CD4-positive, alpha-beta T cell treated with Interferon alpha-2 for 1 hour (primary cell): ENCODE results near the gene MCHR1.
A peak's percentile ranks its signal among the peaks of the same experiment; 100 is the strongest.
"Not testable (repeated sequence)": the region's sequence is repeated elsewhere in the genome, so short reads cannot be mapped to it uniquely, and the experiment has no call there.

Experiments
- DNase-seq, 2 donors: peaks; one replicate each; pipeline ENCODE4 v3.0.0-alpha.2; 2020 to 2022

The MCHR1 gene

GRCh38 chr22:40656651-40657050, 22.6 kb upstream of the MCHR1 start:
- not testable (repeated sequence) for DNase-seq

DNA sequence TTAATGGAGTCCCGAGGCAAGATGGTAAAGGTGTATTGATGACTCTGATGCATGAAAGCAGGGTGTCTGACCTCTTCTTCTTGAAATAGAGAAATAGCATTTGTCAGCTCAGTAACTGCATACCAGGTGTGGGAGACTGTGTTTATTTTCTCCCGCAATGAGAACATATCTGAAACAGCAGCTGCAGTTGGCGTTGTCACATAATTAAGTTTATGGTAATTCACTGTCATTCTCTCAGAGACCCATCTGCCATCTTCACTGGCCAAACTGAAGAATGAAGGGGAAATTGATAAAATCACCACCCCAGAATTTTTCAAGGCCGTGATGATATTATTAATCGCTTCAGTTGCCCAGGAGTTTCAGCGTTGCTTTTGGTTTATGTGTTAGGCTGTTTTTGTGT, 20.1 kb upstream of the MCHR1 start:
- no peak for DNase-seq

DNA sequence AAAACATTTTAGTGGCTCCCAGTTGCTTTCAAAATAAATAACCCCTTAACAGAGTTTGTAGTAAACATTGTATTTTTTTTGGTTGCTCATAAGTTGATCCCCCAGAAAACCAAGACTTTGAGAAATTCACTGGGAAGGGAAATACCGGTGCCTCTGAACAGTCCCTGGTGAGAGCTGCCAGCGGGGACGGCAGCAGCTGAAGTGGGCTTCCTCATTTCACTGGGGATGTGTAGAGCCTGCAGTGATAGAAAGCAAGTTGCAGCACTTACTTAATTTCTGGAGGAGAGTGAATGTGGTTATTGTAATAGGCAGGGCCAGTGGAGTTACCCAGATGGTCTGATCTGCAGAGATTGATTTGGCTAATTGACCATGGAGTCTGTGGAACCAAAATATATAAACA, 18.6 kb upstream of the MCHR1 start:
- no peak for DNase-seq

DNA sequence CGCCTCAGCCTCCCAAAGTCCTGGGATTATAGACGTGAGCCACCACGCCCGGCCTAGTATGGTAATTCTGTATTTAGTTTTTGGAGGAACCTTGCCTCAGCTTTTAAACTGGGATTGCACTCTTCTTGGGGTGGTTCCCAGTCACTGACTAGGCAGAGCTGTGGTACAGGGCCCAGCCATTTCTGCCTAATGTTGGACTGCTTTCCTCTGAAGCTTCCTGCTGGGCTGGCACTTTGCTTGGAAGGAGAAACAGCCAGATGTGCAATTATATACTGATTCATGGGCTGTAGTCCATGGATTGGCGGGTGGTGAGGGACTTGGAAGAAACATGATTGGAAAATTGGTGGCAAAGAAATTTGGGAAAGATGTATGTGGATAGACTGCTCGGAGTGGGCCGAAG, 17.6 kb upstream of the MCHR1 start:
- no peak for DNase-seq

GRCh38 chr22:40665312-40665711, 14.0 kb upstream of the MCHR1 start:
- no peak for DNase-seq

DNA sequence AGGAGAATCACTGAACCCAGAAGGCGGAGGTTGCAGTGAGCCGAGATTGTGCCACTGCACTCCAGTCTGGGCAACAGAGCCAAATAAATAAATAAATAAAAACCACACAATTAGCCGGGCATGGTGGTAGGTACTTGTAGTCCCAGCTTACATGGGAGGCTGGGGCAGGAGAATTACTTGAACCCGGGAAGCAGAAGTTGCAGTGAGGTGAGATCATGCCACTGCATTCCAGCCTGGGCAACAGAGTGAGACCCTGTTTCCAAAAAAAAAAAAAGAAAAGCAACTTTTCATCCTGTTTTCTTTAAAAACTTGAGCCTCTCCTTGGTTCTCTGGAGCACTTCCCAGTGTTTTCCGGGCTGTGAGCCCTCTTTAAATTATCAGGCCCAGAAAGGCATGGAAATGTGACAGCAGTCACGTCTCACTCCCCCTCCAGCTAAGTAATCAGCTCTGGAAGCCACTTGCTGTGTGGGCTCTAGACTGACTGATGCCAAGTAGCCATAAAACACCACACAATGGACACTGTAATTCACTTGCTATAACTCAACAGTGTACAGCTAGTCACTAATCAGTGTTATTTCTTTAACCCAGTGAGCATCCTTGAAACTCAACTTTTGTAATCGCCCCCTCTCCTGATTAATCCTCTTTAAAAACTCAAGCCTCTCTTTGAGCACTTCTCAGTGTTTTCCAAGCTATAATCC, 13.0 kb upstream of the MCHR1 start:
- no peak for DNase-seq

- DNase-seq = no peak
Observed at GRCh38 chr22:40668611-40669411, 10.5 kb upstream of the MCHR1 start.

- DNase-seq = no peak
Observed at GRCh38 chr22:40670058-40670457, 9.2 kb upstream of the MCHR1 start.

GRCh38 chr22:40671369-40671768, 7.9 kb upstream of the MCHR1 start:
- DNase-seq = no peak

DNA sequence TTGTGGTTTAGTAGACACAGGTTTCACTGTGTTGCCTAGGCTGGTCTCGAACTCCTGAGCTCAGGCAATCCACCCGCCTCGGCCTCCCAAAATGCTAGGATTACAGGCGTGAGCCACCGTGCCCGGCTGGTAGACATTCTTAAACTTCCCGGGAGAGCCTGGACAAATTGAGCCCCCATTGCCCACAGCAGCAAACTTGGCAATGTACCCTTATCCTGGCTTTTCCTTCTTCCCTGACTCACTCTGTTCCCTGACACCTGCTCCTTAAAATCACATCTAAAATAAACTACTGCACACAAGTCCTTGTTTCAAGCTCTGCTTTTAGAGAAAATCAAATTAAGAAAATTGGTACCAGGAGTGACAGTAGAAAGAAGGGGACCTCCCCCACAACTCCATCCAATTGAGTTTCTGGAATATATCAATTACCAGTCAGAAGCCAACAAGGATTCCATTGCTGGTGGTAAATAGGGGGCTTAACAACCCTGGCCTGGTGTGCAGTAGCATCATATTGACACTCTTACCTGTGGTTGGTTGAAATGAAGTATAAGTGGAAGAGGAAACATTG, 7.4 kb upstream of the MCHR1 start:
- no peak for DNase-seq

DNA sequence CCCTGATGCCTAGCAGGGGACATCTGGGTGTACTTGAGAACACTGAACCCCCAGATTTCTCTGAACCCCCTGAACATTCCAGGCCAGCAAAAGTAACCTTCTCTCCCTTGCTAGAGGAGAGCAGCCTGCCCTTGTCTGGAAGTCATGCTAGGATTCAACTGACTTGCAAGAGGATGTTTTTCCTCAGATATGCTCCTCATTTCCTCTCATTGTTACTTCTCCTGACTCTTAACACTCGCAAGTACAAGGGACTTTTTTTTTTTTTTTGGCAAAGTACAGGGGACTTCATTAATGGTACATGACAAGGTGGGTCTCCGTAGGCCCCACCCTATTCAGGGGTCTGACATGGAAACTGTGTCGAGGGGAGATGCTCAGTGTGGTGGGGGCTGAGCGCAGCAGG, 6.3 kb upstream of the MCHR1 start:
- no peak for DNase-seq

GRCh38 chr22:40674274-40674673, 5.0 kb upstream of the MCHR1 start:
- DNase-seq = no peak

GRCh38 chr22:40676166-40676565, 3.1 kb upstream of the MCHR1 start:
- not testable (repeated sequence) for DNase-seq

- DNase-seq = no peak
Observed at GRCh38 chr22:40676644-40677043, 2.6 kb upstream of the MCHR1 start.

GRCh38 chr22:40678493-40679248, 613 bp upstream of the MCHR1 start:
- no peak for DNase-seq

GRCh38 chr22:40679964-40680818, 907 bp downstream of the MCHR1 start:
- DNase-seq = no peak

DNA sequence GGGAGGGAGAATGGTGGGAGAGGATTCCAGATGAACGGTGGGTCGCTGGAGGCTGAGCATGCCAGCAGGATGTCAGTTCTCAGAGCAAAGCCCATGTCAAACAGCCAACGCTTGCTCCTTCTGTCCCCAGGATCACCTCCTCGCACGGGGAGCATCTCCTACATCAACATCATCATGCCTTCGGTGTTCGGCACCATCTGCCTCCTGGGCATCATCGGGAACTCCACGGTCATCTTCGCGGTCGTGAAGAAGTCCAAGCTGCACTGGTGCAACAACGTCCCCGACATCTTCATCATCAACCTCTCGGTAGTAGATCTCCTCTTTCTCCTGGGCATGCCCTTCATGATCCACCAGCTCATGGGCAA, 1.5 kb downstream of the MCHR1 start:
- DNase-seq = no peak

- no peak for DNase-seq
Observed at GRCh38 chr22:40681451-40681850, 2.2 kb downstream of the MCHR1 start.

GRCh38 chr22:40684728-40685127, 5.4 kb downstream of the MCHR1 start:
- peak in 1 of 2 donors; percentile 6 for DNase-seq

GRCh38 chr22:40685406-40685805, 6.1 kb downstream of the MCHR1 start:
- DNase-seq = peak in 1 of 2 donors; percentile 22

DNA sequence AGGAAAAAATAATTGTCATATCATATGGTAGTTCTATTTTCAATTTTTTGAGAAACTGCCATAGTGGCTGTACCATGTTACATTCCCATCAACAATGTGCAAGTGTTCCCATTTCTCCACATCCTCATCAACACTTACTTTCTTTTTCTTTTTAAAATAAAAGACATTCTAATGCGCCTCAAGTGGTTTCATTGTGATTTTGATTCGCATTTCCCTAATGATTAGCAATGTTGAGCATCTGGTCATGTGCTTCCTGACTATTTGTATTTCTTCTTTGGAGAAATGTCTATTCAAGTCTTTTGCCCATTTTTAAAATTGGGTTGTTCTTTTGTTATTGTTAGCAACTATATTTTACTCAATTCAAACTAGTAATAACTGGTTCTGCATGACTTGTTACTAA, 8.4 kb downstream of the MCHR1 start:
- no peak for DNase-seq

GRCh38 chr22:40690370-40690769, 11.1 kb downstream of the MCHR1 start:
- no peak for DNase-seq

- DNase-seq = no peak
Observed at GRCh38 chr22:40691532-40691931, 12.2 kb downstream of the MCHR1 start.
